Superior temporal gyrus (tissue), 1 donor: ENCODE measurements around the gene TMEM178B.
A peak's percentile ranks its signal among the peaks of the same experiment; 100 is the strongest.
"Not testable (repeated sequence)": the region's sequence is repeated elsewhere in the genome, so short reads cannot be mapped to it uniquely, and the experiment has no call there.

Experiments used
- DNase-seq: peaks from one replicate; pipeline ENCODE4 v3.0.0-alpha.2; 2016; ENCODE audit errors: extremely low spot score

The TMEM178B gene

GRCh38 chr7:141386881-141387280 lies 313.0 kb downstream of the TMEM178B start:
- no peak for DNase-seq

- DNase-seq: no peak
These were observed 313.8 kb downstream of the TMEM178B start for GRCh38 chr7:141387521-141388217.

- DNase-seq: no peak
These were observed 315.4 kb downstream of the TMEM178B start for GRCh38 chr7:141389140-141389796.

- no peak for DNase-seq
These were observed 316.5 kb downstream of the TMEM178B start for GRCh38 chr7:141390339-141390738.

GRCh38 chr7:141393056-141393455 lies 319.2 kb downstream of the TMEM178B start:
- no peak for DNase-seq

- DNase-seq: no peak
These were observed 323.6 kb downstream of the TMEM178B start for GRCh38 chr7:141397236-141398163.

- DNase-seq: no peak
These were observed 326.5 kb downstream of the TMEM178B start for GRCh38 chr7:141400356-141400755.

- no peak for DNase-seq
These were observed 328.6 kb downstream of the TMEM178B start for GRCh38 chr7:141402277-141402996.

GRCh38 chr7:141403846-141404245 lies 330.0 kb downstream of the TMEM178B start:
- DNase-seq: not testable (repeated sequence)

GRCh38 chr7:141406347-141406746 lies 332.5 kb downstream of the TMEM178B start:
- DNase-seq: no peak

- DNase-seq: no peak
These were observed 334.0 kb downstream of the TMEM178B start for GRCh38 chr7:141407893-141408292.

- no peak for DNase-seq
These were observed 334.6 kb downstream of the TMEM178B start for GRCh38 chr7:141408440-141408839.

- no peak for DNase-seq
These were observed 335.4 kb downstream of the TMEM178B start for GRCh38 chr7:141409219-141409618.

- DNase-seq: peak; percentile 48
These were observed 336.0 kb downstream of the TMEM178B start for GRCh38 chr7:141409801-141410329.

GRCh38 chr7:141410353-141411000 lies 336.6 kb downstream of the TMEM178B start:
- no peak for DNase-seq

GRCh38 chr7:141411133-141411532 lies 337.3 kb downstream of the TMEM178B start:
- DNase-seq: no peak

- no peak for DNase-seq
These were observed 342.1 kb downstream of the TMEM178B start for GRCh38 chr7:141415999-141416398.

- DNase-seq: no peak
These were observed 342.9 kb downstream of the TMEM178B start for GRCh38 chr7:141416650-141417270.

- no peak for DNase-seq
These were observed 343.6 kb downstream of the TMEM178B start for GRCh38 chr7:141417506-141417905.

GRCh38 chr7:141418066-141418465 lies 344.2 kb downstream of the TMEM178B start:
- no peak for DNase-seq
